ENCODE data around the gene LRRC8B.
"Not testable (repeated sequence)": the region's sequence is repeated elsewhere in the genome, so short reads cannot be mapped to it uniquely, and the experiment has no call there.

The LRRC8B gene

DNA sequence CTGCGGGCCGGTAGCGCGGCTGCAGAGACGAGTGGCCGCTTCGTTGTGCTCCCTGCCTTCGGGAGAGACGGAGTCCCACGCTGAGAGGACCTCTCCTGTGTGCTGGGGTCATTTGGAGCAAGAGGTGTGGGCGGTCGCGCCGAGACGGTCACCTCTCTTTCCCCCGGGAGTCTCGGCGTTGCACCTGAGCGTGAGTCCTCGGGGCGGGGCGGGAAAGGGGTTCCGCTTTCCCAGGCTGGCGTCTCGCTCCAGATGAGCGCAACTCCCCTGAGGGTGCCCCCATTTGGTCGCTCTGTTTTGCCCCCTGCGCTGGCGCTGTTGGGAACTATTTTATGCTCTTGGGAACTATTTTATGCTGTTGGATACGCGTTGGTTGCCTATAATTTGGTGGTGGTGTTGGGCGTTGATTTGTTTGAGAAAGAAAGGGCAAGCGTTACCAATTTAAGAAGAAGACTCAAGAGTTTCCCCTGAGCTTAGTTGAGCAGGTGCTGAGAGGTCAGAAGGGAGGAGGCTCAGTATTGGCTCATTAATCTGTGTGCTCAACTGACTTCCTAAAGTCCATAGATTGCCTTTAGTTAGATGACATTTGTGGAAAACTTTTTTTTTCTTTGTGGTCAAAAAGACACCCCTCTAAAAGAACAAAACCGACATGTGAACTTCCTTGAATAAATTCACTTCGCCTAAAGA lies 683 bp downstream of the LRRC8B start:
- peak; percentile 32 for DNase-seq

DNA sequence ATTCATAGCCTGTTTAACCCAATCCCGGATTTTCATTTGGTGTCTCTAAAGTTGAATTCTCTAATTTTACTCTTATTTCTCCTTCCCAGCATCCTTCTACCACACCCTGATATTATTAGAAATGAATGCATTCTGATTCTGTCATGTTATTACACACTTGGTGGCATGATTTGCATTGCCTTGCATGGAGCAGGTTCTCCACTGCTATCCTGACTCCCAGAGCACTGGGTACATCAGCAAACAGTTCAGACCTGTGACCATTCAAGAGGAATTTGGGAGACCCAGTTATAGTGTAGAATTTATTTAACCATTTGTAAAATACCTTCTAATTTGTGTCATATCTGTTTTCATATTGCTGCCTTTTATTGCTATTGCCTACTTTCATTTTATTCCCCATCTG lies 2.6 kb downstream of the LRRC8B start:
- no peak for DNase-seq

GRCh38 chr1:89527750-89528381 lies 3.2 kb downstream of the LRRC8B start:
- no peak for DNase-seq

DNA sequence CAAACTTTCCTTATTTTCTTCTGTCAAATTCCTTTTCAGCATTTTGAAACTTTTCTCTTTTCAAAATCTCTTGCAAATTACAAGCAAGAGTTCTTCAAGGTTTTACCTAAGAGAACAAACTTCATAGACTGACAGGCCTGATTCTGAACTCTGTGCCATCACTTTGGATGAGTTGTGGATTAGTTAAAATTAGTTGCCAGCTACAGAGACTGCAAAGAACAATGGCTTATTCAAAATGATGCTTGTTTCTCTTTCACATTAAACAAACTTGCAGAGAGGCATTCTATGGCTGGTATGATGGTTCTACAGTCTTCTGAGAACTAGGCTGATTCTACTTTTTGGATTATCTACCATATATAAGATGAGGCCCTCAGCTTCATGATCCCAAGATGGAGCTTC lies 3.8 kb downstream of the LRRC8B start:
- no peak for DNase-seq

- no peak for DNase-seq
These were observed 4.6 kb downstream of the LRRC8B start for GRCh38 chr1:89529196-89529595.

DNA sequence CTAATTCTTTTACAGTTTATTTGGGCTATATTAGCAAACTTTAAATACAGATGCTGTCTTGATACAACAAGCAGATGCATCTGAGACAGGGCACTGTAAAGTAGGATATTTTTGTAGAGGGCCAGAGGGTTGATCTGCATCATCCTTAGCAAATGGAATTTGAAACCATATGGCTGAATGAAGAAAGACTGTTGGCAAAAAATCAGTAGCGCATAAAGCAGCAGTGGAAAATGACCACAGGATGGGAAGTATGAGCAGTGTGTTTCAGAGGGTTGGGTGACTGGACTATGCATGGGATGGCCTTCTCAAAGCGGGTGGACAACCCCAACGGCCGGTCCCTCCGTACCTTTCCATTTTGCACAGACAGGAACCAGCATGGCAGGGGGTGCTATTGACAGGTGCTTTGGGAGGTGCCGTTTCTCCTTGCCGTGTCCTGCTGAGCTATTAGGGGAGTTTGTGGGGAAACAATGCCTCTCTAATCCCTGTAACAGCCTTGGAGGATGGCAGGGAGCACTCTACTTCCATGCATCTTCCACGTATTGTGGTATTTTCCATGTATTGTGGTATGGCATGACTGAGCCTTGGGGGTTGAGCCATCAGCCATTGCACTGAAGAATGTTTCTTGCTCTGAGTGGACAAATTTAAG lies 5.9 kb downstream of the LRRC8B start:
- DNase-seq = no peak

GRCh38 chr1:89531480-89532139 lies 7.0 kb downstream of the LRRC8B start:
- no peak for DNase-seq

- DNase-seq = no peak
These were observed 7.6 kb downstream of the LRRC8B start for GRCh38 chr1:89532228-89532627.

GRCh38 chr1:89532866-89533265 lies 8.2 kb downstream of the LRRC8B start:
- DNase-seq = no peak

DNA sequence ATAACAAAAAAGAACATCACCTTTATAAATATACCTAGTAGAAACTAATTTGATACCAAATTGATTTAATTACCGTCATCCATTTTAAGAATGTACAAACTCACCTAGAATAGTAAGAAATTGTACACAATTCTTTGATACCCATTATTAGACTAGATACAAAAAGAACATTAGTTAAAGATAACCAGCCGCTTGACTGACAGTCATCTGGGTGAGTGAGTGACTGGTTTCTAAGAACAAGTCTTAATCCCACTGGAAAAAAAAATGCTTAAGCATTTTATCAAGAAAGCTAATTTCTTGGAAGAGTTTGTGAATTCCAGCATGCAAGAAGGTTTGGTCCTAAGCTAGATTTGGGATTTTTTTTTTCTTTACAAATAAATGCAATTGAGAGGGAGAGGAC lies 10.9 kb downstream of the LRRC8B start:
- no peak for DNase-seq

- DNase-seq = no peak
These were observed 12.1 kb downstream of the LRRC8B start for GRCh38 chr1:89536555-89537341.

DNA sequence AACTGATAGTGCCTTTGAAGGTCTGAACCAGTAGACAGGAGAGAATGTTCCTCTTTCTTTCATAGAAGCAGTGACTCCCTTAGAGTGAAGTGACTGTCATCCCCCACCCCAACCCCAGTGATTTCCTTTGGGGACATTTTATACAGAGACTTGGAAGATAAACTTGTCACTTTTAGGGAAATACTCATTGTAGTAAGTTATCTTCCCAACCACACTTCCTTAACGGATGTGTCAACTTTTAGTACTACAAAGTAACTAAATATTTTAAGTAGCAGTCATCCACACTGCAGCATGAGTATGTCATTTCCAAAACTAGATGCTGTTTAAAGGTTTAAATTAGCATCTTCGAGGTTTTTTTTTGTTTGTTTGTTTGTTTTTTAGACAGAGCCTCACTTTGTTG lies 13.7 kb downstream of the LRRC8B start:
- DNase-seq = no peak

DNA sequence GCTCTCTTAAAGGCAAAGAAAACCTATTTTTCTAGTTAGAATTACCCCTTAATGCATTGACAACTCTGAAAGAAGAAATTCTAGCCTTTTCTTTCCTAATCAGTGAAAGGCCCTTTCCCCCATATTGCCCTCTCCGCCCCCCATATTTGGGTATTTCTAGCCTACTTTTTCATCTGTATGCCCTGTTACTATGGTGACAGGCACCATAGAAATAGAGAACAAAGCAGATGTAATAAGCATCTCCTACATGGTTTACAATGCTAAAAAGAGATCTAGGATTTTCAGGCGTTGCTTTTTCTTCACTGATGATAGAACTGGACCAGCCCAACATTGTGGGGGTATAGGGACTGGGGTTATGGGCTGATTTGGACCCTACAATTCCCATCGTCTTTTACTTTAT lies 14.5 kb downstream of the LRRC8B start:
- DNase-seq = no peak

- DNase-seq = no peak
These were observed 15.9 kb downstream of the LRRC8B start for GRCh38 chr1:89540406-89540970.

DNA sequence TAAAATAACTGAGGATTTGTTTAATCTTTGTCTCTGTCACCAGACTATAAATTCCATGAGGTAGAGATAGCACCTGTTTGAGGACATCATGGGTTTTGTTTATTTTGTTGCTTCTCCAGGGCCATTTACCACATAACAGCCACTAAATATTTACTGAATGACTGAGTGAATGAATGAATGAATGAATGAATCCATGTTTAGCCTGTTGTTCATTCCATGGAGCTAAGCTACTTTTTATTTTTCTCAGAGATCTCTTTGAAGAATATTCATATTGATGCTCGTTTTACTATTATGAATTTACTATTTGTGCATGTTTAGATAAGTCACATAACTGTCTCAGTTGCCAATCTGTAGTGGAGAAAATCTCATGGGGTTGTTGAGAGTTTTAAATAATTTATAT lies 17.7 kb downstream of the LRRC8B start:
- DNase-seq = no peak

DNA sequence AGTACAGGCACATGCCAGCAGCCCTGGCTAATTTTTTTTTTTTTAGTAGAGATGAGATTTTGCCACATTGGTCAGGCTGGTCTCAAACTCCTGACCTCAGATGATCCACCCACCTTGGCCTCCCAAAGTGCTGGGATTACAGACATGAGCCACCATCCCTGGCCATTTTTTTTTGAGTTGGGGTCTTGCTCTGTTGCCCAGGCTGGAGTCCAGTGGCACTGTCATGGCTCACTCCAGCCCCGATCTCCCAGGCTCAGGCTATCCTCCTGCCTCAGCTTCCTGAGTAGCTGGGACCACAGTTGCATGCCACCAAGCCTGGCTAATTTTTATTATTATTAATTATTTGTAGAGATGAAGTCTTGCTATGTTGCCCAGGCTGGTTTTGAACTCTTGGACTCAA lies 19.0 kb downstream of the LRRC8B start:
- not testable (repeated sequence) for DNase-seq

DNA sequence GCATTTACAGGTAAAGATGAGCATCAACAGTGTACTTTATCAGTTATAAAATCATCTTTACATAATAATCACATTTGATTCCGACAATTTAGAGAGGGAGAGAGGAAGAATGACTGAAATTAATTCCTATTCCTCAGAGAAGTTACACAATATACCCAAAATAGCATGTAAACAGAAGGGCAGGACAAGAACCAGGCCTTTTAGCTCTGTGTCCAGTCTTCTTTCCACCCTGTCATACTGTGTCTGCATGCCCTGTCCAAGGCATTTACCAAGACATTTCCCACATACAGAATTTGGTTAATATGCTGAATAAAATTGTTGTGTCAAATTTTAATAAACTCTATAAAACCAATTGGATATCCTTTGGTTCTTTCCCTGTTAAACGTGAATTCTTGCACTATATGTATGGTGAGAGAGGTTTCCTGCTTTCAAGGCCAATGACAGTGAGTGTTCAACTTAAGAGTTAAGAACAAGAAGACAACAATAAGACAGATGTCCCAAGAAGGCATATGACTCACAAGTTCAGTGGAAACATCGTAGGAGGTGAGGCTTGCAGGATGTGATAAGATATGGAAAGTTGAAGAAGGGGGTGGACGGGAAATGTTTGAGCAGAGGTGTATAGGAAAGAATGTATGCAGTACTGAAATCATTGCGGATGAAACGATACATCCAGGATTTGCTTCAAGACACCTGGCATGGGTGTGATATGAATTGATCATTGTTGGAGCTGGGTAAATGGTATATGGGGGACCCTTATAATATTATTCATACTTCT lies 20.8 kb downstream of the LRRC8B start:
- DNase-seq = no peak

DNA sequence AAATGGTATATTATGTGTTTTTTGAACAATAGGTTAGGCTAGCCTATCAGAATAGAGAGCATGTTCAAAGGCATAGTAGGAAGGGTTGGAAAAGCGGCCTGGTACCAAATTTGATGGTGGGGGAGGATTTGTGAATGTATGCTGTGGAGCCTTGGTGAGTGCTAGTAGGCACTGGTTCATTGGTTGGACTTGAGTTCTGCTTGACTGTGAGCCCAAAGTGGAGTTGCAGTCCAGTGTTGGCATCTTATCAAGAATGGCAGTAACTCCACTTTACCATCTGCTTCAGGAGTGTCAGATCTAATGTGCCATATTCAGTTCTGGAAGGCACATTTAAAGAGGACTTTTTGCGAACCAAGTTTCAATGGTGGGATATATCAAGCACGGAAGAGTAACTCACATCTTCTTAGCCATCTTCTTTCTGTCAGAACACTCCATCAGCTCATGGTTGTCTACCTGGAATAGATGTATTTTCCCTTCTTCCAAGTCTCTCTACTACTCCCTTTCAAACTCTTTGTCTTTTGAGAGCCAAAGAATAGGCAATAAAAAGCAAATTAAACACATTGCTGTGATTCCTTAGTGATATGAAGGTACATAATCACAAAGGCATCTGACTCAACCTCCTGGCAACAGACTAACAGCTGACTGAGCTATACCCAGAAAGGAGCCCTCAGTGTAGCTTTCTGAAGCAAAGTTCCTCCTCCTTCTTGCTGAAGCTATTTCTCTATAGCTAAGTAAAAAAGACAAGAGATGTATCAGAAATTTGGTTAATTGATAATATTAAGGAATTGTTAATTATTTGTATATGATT lies 21.7 kb downstream of the LRRC8B start:
- DNase-seq = no peak

GRCh38 chr1:89546934-89547562 lies 22.4 kb downstream of the LRRC8B start:
- DNase-seq = no peak

GRCh38 chr1:89547563-89548116 lies 23.0 kb downstream of the LRRC8B start:
- peak; percentile 91 for DNase-seq
